ENCODE results near the gene ATOSA.

DNA sequence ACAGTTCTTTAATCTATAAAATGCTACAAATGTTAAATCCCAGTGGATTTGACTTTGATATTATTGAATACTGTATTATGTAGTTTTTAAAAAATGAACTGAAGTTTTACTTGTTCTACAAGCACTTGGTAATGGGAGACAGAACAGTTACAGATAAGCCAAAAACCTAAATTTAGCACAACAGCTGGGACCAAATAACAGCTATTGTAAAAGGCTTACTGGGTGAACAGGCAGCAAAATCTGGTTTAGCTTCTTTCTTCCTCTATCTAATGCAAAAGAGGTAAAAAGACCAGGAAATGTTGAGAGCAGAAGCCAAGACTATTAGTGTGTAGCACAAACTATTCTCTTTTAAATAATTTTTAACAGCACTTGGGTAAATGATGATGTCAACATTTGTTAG lies 1.6 kb upstream of the ATOSA start:
- no peak for TF ChIP-seq CTCF (IDR thresholded peaks at IDR 0.05; ENCODE audit: borderline replicate concordance, extremely low read depth, low read length, poor library complexity, severe bottlenecking)
- TF ChIP-seq EZH2 (IDR thresholded peaks at IDR 0.05; ENCODE audit: borderline replicate concordance, low read depth, low read length, severe bottlenecking), result no peak

All from DND-41 (cell line).